B cell (primary cell): ENCODE data around the gene SLC30A7.

Source experiments
- CTCF ChIP-seq: fragments of 200-600 bp; IDR thresholded peaks from one replicate; pipeline ENCODE4 v1.8.0; 2022; ENCODE audit warnings: antibody characterized with exemption, mild to moderate bottlenecking
- EZH2 ChIP-seq: IDR thresholded peaks from 2 replicates; pipeline ENCODE4 v1.6.1; 2012; ENCODE audit warnings: borderline replicate concordance, low read depth, mild to moderate bottlenecking, moderate library complexity, low read length; ENCODE audit not compliant: insufficient read depth, poor library complexity, severe bottlenecking

DNA sequence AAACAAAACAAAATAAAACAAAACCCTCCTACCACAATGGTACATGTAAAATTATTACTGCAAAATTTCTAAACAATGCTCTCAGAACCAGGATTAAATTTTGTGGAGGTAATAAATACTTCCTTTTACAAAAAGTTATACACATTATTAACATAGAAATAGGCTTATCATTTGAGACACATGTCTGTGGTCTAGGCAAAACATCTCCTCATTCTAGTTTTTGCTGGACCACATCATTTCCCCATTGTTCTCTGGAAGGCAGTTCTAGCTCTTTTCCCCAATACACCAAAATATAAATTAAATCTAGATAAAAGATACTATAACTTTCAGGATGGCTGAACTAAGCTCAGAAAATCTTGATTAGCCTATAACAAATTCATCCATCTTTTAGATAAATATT is 19.6 kb upstream of the SLC30A7 start:
- TF ChIP-seq CTCF (no peak), EZH2 (no peak)
